Measurements from ENCODE around the gene SASH3. TPM values are rescaled to one million over a fixed set of nuclear protein-coding genes. Genes with fewer than 3 reads are reported as not detected.

The SASH3 gene
- total RNA-seq, 1 donor from 2014 or later, result 129 TPM

DNA sequence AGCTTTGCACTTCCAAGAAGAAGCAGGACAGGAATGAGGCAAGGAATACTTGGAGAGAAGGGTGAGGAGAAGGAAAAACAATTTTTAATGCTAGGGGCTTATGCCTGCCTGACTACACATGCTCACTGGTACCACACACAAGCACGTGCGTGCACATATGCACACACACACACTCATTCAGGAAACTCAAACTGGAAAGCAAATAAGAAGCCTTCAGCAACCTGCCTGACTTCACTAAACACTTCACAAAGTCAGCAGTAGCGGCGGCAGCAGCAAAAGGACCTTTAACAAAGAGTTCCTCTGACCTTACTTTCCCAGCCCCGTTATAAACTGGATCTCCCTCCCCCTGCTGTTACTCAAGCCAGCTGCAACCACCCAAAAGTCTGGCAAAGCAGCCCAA is 60.6 kb downstream of the SASH3 start:
- H3K9me3 Mint-ChIP-seq, result no peaks in the 10 kb centered on the region
- no peak overlapping the region for H3K27ac Mint-ChIP-seq
- no peak overlapping the region for H3K4me3 Mint-ChIP-seq
- H3K4me1 Mint-ChIP-seq (ENCODE audit: low read depth), result peaks cover 17% of the 10 kb centered on the region
- intact Hi-C loops (cut with micrococcal nuclease), result loop anchor here (5.0 kb wide), 3 partner anchors 83 to 233 kb away; partner anchors contain the start of gene BCORL1
- H3K27me3 Mint-ChIP-seq (ENCODE audit: insufficient read depth), result peaks cover 2% of the 10 kb centered on the region
- DNase-seq (ENCODE audit: low spot score), result no peak
- H3K36me3 Mint-ChIP-seq (ENCODE audit: low read depth), result peaks cover 20% of the 10 kb centered on the region

- peaks cover 4% of the 10 kb centered on the region for H3K27me3 Mint-ChIP-seq (ENCODE audit: insufficient read depth)
- H3K4me3 Mint-ChIP-seq, result peak overlapping the region; percentile 90
- no peaks in the 10 kb centered on the region for H3K9me3 Mint-ChIP-seq
- peaks cover 13% of the 10 kb centered on the region for H3K36me3 Mint-ChIP-seq (ENCODE audit: low read depth)
- no peak for DNase-seq (ENCODE audit: low spot score)
- peak overlapping the region; percentile 52 for H3K27ac Mint-ChIP-seq
- intact Hi-C loops (cut with micrococcal nuclease), result loop anchor here (1.0 to 5.0 kb wide), 6 partner anchors 34 to 235 kb away; partner anchors contain the start of genes BCORL1 and UTP14A
- H3K4me1 Mint-ChIP-seq (ENCODE audit: low read depth), result peaks cover 28% of the 10 kb centered on the region
These were observed 62.9 kb downstream of the SASH3 start for GRCh38 chrX:129842510-129843208.

- H3K4me3 Mint-ChIP-seq, result peak overlapping the region; percentile 90
- peaks cover 4% of the 10 kb centered on the region for H3K27me3 Mint-ChIP-seq (ENCODE audit: insufficient read depth)
- intact Hi-C loops (cut with micrococcal nuclease), result loop anchor here (1.0 to 5.0 kb wide), 6 partner anchors 34 to 236 kb away; partner anchors contain the start of genes BCORL1 and UTP14A
These were observed 63.4 kb downstream of the SASH3 start for GRCh38 chrX:129843209-129843458.

DNA sequence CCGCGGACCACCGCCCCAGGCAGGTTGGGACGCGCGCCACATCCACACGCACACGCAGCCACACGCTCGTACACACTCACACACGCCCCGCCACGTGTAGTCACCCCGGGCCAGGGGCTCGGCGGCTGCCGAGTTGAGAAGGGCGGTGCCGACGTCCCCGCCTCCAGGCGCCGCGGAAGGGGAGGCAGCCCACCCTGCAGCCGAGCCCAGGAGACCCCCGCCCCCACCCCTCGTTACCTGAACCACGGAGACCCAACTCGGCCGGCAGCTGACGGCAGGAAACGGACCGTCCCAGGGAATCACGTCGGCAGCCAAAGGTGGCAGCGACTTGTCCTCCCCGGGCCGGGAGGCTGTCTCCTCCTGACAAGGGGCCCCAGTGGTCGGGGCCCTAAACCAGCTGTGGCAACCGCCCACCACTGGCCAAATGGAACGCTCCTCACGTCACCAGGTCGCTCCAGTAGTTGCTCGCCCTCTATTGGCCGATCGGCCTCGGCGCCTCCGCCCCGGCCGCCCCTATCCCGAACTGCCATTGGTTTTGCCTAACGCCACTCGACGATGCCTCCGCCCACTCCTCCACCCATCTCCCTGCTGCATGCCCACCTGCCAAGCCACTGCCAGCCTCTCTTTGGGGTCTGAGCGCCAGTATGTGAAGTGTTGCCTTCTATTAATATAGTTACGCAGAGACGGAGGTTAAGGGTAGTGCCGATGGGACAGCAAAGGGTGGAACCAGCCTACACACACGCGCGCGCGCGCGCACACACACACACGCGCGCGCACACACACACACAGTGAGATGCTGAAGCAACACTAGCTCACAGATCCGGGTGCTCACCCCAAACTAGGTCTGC is 63.9 kb downstream of the SASH3 start, which contains the start of gene ZDHHC9:
ZDHHC9 (minus strand) TSS at position 428 of the 848 bp plus-strand sequence. CDS start 1,941 bp downstream, outside the sequence.
- Mint-ChIP-seq H3K4me1 (ENCODE audit: low read depth) (peaks cover 28% of the 10 kb centered on the region), H3K9me3 (no peaks in the 10 kb centered on the region), H3K4me3 (peak within 1 kb of the TSS; percentile 93), H3K27me3 (ENCODE audit: insufficient read depth) (peaks cover 4% of the 10 kb centered on the region), H3K36me3 (ENCODE audit: low read depth) (peaks cover 13% of the 10 kb centered on the region), H3K27ac (peak within 1 kb of the TSS; percentile 88)
- peak; percentile 78 for DNase-seq (ENCODE audit: low spot score)
- intact Hi-C loops (cut with micrococcal nuclease), result loop anchor here (1.0 to 5.0 kb wide), 6 partner anchors 35 to 236 kb away; partner anchors contain the start of genes BCORL1 and UTP14A

More at GRCh38 chrX:129843209-129843458, 63.4 kb downstream of the SASH3 start:
- Mint-ChIP-seq H3K27ac (peak overlapping the region; percentile 52), H3K36me3 (ENCODE audit: low read depth) (peaks cover 13% of the 10 kb centered on the region), H3K9me3 (no peaks in the 10 kb centered on the region), H3K4me1 (ENCODE audit: low read depth) (peaks cover 28% of the 10 kb centered on the region)
- no peak for DNase-seq (ENCODE audit: low spot score)

Other genes starting within 250 kb of the SASH3 start
- 3.8 and 4.1 TPM in 2 replicates for gene OCRL, start 239.7 kb upstream of the SASH3 start, total RNA-seq
- 0.12 and 0.26 TPM in 2 replicates for gene APLN, start 125.0 kb upstream of the SASH3 start, total RNA-seq
- 0.16 and 0.24 TPM in 2 replicates for gene XPNPEP2, start 41.0 kb upstream of the SASH3 start, total RNA-seq
- gene ZDHHC9, start 63.9 kb downstream of the SASH3 start, total RNA-seq, result 13.6 and 14.2 TPM in 2 replicates
- 59.3 and 62.4 TPM in 2 replicates for gene UTP14A, start 126.2 kb downstream of the SASH3 start, total RNA-seq
- 8.8 and 9.3 TPM in 2 replicates for gene BCORL1, start 202.7 kb downstream of the SASH3 start, total RNA-seq